Measurements from ENCODE around the gene BCAP29. TPM values are rescaled to one million over a fixed set of nuclear protein-coding genes. Genes with fewer than 3 reads are reported as not detected.

BCAP29 gene
- total and polyA plus RNA-seq, 8 donors, result 42.8 to 80.3 (median 54.4) TPM

DNA sequence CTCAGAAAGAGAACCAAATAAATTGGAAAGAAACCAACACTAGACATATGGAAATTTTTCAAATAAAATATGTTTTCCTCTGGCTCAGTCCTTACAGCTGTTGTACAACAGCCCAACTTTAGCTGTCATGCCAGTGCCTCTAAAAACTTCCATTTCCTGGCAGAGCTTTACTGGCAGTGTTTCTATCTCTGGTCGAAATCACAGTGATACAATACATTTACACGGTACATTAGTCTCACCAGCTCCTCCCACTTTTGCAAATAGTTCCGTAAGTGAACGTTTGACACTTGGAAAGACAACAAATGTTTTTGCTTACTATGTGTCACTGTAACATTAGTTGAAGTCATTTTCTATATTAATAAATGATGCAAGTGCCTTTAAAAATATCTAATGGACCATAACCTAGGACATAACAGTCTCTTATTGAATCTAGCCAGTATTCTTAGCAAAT is 29.8 kb downstream of the BCAP29 start:
- intact Hi-C loops (cut with DNase I), result no loop called here
- Histone ChIP-seq H3K4me3 (no peak overlapping the region), H3K27ac (no peak overlapping the region), H3K4me1 (no peaks in the 10 kb centered on the region), H3K36me3 (peaks cover 0 to 23% of the 10 kb centered on the region in 2 donors), H3K9me3 (no peaks in the 10 kb centered on the region), H3K27me3 (no peaks in the 10 kb centered on the region)
- peak in 2 of 4 donors; percentile 33 to 45 for DNase-seq
- ATAC-seq, result no peak
- TF ChIP-seq, protein P1, sequence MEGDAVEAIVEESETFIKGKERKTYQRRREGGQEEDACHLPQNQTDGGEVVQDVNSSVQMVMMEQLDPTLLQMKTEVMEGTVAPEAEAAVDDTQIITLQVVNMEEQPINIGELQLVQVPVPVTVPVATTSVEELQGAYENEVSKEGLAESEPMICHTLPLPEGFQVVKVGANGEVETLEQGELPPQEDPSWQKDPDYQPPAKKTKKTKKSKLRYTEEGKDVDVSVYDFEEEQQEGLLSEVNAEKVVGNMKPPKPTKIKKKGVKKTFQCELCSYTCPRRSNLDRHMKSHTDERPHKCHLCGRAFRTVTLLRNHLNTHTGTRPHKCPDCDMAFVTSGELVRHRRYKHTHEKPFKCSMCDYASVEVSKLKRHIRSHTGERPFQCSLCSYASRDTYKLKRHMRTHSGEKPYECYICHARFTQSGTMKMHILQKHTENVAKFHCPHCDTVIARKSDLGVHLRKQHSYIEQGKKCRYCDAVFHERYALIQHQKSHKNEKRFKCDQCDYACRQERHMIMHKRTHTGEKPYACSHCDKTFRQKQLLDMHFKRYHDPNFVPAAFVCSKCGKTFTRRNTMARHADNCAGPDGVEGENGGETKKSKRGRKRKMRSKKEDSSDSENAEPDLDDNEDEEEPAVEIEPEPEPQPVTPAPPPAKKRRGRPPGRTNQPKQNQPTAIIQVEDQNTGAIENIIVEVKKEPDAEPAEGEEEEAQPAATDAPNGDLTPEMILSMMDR (IDR thresholded peaks at IDR 0.05), result no peak

- no peaks in the 10 kb centered on the region for H3K27me3 ChIP-seq
- TF ChIP-seq, protein P1 (IDR thresholded peaks at IDR 0.05), result no peak
- ATAC-seq (no peak), DNase-seq (peak in 2 of 4 donors; percentile 37 to 57)
- no peak overlapping the region for H3K27ac ChIP-seq
- H3K9me3 ChIP-seq, result no peaks in the 10 kb centered on the region
- no peak overlapping the region for H3K4me3 ChIP-seq
- no peaks in the 10 kb centered on the region for H3K4me1 ChIP-seq
- intact Hi-C loops (cut with DNase I), result no loop called here
- H3K36me3 ChIP-seq, result peaks cover 0 to 28% of the 10 kb centered on the region in 2 donors
Observed at GRCh38 chr7:107610323-107610722, 30.3 kb downstream of the BCAP29 start.

GRCh38 chr7:107613439-107613838 is 33.4 kb downstream of the BCAP29 start:
- intact Hi-C loops (cut with DNase I), result no loop called here
- no peak overlapping the region for H3K4me3 ChIP-seq
- no peaks in the 10 kb centered on the region for H3K9me3 ChIP-seq
- no peaks in the 10 kb centered on the region for H3K4me1 ChIP-seq
- TF ChIP-seq, protein P1 (IDR thresholded peaks at IDR 0.05), result no peak
- no peak overlapping the region for H3K27ac ChIP-seq
- no peaks in the 10 kb centered on the region for H3K27me3 ChIP-seq
- ATAC-seq, result no peak
- peaks cover 5 to 45% of the 10 kb centered on the region in 2 donors for H3K36me3 ChIP-seq
- no peak for DNase-seq

GRCh38 chr7:107613948-107614347 is 33.9 kb downstream of the BCAP29 start:
- Histone ChIP-seq H3K9me3 (no peaks in the 10 kb centered on the region), H3K27ac (no peak overlapping the region), H3K36me3 (peaks cover 5 to 48% of the 10 kb centered on the region in 2 donors), H3K4me1 (no peaks in the 10 kb centered on the region), H3K27me3 (no peaks in the 10 kb centered on the region), H3K4me3 (no peak overlapping the region)
- no peak for DNase-seq
- no peak for ATAC-seq
- intact Hi-C loops (cut with DNase I), result no loop called here
- TF ChIP-seq, protein P1 (IDR thresholded peaks at IDR 0.05), result no peak

DNA sequence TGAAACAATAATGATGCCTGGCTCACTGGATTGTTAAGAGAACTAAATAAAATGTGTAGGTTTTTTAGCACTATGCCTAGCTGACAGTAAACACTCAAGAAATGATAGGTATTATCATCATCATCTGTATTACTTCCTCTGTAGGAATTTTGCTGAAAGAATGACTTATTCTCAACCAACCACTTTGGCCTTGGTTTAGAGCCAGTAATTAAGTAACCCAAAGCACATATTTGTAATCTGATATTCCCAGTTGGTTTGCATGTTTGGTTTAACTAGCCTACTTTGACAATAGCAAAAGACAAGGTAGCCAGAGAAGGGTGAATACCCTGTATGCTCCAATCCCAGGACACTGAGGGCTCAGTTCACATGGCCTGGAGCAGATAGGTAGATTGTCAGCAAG is 34.4 kb downstream of the BCAP29 start:
- no peak overlapping the region for H3K4me3 ChIP-seq
- no peaks in the 10 kb centered on the region for H3K27me3 ChIP-seq
- no peaks in the 10 kb centered on the region for H3K9me3 ChIP-seq
- H3K4me1 ChIP-seq, result no peaks in the 10 kb centered on the region
- intact Hi-C loops (cut with DNase I), result no loop called here
- ATAC-seq, result no peak
- no peak overlapping the region for H3K27ac ChIP-seq
- no peak for DNase-seq
- TF ChIP-seq, protein P1 (IDR thresholded peaks at IDR 0.05), result no peak
- peaks cover 5 to 52% of the 10 kb centered on the region in 2 donors for H3K36me3 ChIP-seq

Data from left lung (tissue), 10 donors.